ENCODE data around the gene SNRPB. TPM values are rescaled to one million over a fixed set of nuclear protein-coding genes. Genes with fewer than 3 reads are reported as not detected.

The SNRPB gene
- total and polyA plus RNA-seq, 2 of the 13 experiments (the other 11 are each of a cell fraction or from before 2014, with no cell fraction given): 473 to 844 TPM

- TF ChIP-seq BATF2 (CRISPR knock-in tag; IDR thresholded peaks at IDR 0.05) (peak; percentile 92; the same call in 1 of the 2 replicates), ZNF567 (CRISPR knock-in tag; IDR thresholded peaks at IDR 0.05; ENCODE audit: borderline replicate concordance) (peak; percentile 99), FOXA1 (IDR thresholded peaks at IDR 0.05) (no peak), FOXA1 (CRISPR knock-in tag; IDR thresholded peaks at IDR 0.05) (peak; percentile 43; the same call in 1 of the 2 replicates), SMAD1 (CRISPR knock-in tag; IDR thresholded peaks at IDR 0.05; ENCODE audit: borderline replicate concordance, low read depth) (peak; percentile 98), IRX3 (CRISPR knock-in tag; IDR thresholded peaks at IDR 0.05; ENCODE audit: borderline replicate concordance, low read depth) (peak; percentile 99), ZNF24 (IDR thresholded peaks at IDR 0.05) (peak; percentile 81), NFE2L2 (IDR thresholded peaks at IDR 0.05; ENCODE audit: low read length) (no peak; the same call in 1 of the 2 replicates), RFXAP (CRISPR knock-in tag; IDR thresholded peaks at IDR 0.05; ENCODE audit: borderline replicate concordance) (peak; percentile 96), PCBP1 (IDR thresholded peaks at IDR 0.05; ENCODE audit: borderline replicate concordance, low read depth, low read length) (peak; percentile 92), ETS1 (CRISPR knock-in tag; IDR thresholded peaks at IDR 0.05) (peak; percentile 97; the same call in 1 of the 2 replicates), MNT (IDR thresholded peaks at IDR 0.05) (0 out of 2 replicates have a peak, but pooled peaks have one; percentile 25), NFYC (CRISPR knock-in tag; IDR thresholded peaks at IDR 0.05) (peak; percentile 66), DNMT1 (CRISPR knock-in tag; IDR thresholded peaks at IDR 0.05) (peak; percentile 98), ZNF670 (CRISPR knock-in tag; IDR thresholded peaks at IDR 0.05; ENCODE audit: borderline replicate concordance) (peak; percentile 99), NFKB2 (CRISPR knock-in tag; IDR thresholded peaks at IDR 0.05; ENCODE audit: borderline replicate concordance) (peak; percentile 100), ZNF414 (CRISPR knock-in tag; IDR thresholded peaks at IDR 0.05) (peak; percentile 98), ZHX1 (CRISPR knock-in tag; IDR thresholded peaks at IDR 0.05; ENCODE audit: low read depth) (peak; percentile 94), RAD21 (CRISPR knock-in tag; IDR thresholded peaks at IDR 0.05) (peak; percentile 71), ZNF337 (CRISPR knock-in tag; IDR thresholded peaks at IDR 0.05; ENCODE audit: borderline replicate concordance, low read depth) (peak; percentile 97), ZNF331 (CRISPR knock-in tag; IDR thresholded peaks at IDR 0.05) (peak; percentile 98)
Observed at GRCh38 chr20:2470423-2471193, at the start of gene SNRPB (continued).
